ENCODE data around the gene ATG2A. TPM values are rescaled to one million over a fixed set of nuclear protein-coding genes. Genes with fewer than 3 reads are reported as not detected.

Gene ATG2A
- total RNA-seq, 4 donors from 2014 or later: 33.0 to 93.6 (median 45.8) TPM

DNA sequence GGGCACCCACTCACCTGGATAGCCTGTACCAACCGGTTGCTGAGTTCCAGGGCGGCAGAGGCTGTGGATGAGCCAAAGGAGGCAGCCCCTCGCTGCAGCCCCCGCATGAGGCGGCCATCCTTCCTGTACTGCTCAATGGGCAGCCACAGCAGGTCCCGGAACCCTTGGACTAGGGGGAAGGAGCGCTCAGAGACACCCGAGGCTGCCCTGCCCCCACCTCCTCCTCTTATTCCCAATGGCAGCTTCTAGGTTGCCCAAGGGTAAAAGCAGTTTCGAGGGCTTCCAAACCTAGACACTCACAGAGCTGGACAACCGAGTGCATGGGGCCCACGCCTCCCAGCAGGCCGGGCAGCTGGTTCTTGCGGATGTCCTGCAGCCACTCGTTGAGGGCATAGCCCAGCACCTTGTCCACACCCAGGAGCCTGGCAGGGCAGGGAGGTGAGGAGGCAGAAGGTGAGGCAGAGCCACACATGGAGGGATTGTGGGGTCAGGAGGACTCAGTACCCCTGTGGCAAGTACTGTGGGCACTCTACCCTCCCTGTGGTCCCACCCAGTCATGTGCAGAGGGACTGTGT is 20.5 kb downstream of the ATG2A start:
- Histone ChIP-seq H3K9me3 (no peaks in the 10 kb centered on the region), H3K27me3 (no peaks in the 10 kb centered on the region), H3K36me3 (peaks cover 0 to 71% (median 6%) of the 10 kb centered on the region in 3 donors), H3K4me3 (no peak overlapping the region), H3K4me1 (peaks cover 0 to 11% (median 0%) of the 10 kb centered on the region in 4 donors), H3K27ac (no peak overlapping the region)
- DNase-seq (ENCODE audit: low spot score in 2 of 2): no peak
- TF ChIP-seq EP300 (IDR thresholded peaks at IDR 0.05) (no peak), POLR2A (IDR thresholded peaks at IDR 0.05) (no peak)
- TF ChIP-seq, protein P1, sequence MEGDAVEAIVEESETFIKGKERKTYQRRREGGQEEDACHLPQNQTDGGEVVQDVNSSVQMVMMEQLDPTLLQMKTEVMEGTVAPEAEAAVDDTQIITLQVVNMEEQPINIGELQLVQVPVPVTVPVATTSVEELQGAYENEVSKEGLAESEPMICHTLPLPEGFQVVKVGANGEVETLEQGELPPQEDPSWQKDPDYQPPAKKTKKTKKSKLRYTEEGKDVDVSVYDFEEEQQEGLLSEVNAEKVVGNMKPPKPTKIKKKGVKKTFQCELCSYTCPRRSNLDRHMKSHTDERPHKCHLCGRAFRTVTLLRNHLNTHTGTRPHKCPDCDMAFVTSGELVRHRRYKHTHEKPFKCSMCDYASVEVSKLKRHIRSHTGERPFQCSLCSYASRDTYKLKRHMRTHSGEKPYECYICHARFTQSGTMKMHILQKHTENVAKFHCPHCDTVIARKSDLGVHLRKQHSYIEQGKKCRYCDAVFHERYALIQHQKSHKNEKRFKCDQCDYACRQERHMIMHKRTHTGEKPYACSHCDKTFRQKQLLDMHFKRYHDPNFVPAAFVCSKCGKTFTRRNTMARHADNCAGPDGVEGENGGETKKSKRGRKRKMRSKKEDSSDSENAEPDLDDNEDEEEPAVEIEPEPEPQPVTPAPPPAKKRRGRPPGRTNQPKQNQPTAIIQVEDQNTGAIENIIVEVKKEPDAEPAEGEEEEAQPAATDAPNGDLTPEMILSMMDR (IDR thresholded peaks at IDR 0.05): no peak
- WGBS, 2 donors: 84 to 95% methylated on average over 8 to 14 of the region's 14 CpGs

GRCh38 chr11:64894812-64895452 is 22.1 kb downstream of the ATG2A start:
- WGBS, 2 donors: 80 to 86% methylated on average over 27 to 36 of the region's 39 CpGs
- no peaks in the 10 kb centered on the region for H3K9me3 ChIP-seq
- no peak overlapping the region for H3K4me3 ChIP-seq
- no peaks in the 10 kb centered on the region for H3K27me3 ChIP-seq
- H3K27ac ChIP-seq: peak overlapping the region in 1 of 4 donors; percentile 38
- TF ChIP-seq EP300 (IDR thresholded peaks at IDR 0.05) (no peak), POLR2A (IDR thresholded peaks at IDR 0.05) (no peak)
- TF ChIP-seq, protein P1 (IDR thresholded peaks at IDR 0.05): no peak
- H3K36me3 ChIP-seq: peaks cover 0 to 55% (median 6%) of the 10 kb centered on the region in 3 donors
- DNase-seq (ENCODE audit: low spot score in 2 of 2): no peak
- H3K4me1 ChIP-seq: peaks cover 0 to 11% (median 0%) of the 10 kb centered on the region in 4 donors

DNA sequence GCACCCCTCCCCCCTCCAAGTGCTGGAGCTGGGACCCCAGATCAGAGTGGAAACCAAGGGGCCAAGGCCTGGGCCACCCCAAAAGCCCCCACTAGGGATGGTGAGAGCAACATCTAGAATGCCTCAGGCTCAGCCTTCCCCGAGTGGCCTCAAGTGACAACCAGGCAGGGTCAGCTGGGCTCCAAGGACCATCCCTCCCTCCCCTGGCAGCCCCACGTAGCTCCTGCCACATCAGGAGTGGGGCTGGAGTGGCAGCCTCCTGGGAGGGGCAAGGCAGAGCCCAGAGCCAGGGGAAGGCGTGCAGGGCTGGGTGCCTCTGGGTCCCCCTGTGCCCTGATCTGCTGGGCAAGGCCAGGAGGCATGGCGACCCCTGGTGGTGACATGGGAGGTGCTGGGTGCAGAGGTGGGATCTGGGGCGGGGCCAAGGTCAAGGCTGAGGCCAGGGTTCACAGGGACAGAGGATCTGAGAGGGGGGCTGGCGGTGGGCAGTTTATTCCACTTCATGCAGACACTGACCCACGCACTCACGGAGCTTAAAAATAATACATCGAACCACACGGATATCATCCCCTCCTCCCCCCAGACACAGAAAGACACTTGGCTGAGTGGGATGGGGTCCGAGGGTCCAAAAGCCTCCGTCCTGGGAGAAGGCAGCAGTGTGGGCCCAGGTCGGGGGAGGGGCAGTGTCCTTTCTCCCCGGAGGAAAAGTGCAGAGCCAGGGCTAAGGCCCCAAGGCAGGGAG is 22.8 kb downstream of the ATG2A start:
- 23 to 24% methylated on average over 12 to 14 of the region's 14 CpGs for whole genome bisulfite sequencing, 2 donors
- peak overlapping the region in 2 of 4 donors; percentile 38 to 74 for H3K27ac ChIP-seq

DNA sequence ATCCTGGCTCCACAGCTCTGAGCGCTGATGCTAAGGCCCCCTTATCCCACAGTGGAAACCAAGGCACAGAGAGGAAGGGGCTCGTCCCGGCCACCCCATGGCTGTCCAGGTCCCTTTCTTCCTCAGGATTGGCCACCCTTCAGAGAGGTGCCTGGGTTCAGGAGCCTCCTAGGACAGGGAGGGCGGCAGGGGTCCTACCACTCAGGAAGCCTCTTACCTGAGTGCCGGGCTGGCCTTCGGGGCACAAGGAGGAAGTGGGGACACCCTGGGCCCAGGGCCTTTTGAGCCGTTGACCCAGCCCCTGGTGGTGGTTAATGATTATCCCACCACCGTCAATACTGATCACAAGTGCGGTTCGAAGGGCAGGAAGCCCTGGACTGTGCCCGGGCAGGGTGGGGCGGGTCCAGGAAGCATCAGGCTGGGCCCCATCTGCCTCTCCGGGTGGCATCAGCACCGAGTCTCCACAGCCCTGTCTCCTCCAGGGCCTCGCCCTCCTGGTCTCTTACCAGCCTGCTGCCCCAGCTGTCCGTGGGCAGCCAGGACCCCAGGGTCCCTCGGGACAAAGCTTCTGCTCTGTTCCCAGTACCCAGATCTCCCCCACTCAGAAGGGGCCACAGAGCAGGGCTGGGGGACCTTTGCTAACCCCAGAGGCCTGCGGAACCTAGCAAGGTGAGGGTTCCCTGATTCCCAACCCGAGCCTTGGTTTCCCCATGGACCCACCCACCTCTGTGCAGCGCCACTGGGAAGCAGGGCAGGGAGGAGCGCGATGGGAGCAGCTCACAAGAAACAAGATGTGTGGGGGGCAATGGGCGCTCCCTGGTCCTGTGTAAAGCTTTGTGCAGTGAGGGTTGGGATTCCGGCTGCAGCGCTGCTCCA is 23.6 kb downstream of the ATG2A start:
- Histone ChIP-seq H3K36me3 (peaks cover 0 to 40% (median 3%) of the 10 kb centered on the region in 3 donors), H3K4me1 (peaks cover 0 to 11% (median under 1%) of the 10 kb centered on the region in 4 donors), H3K27me3 (no peaks in the 10 kb centered on the region), H3K27ac (peak overlapping the region in 2 of 4 donors; percentile 38 to 74), H3K4me3 (peak overlapping the region in 1 of 4 donors; percentile 26), H3K9me3 (no peaks in the 10 kb centered on the region)
- DNase-seq (ENCODE audit: low spot score in 2 of 2): no peak
- 70 to 81% methylated on average over 4 to 21 of the region's 25 CpGs for WGBS, 2 donors
- TF ChIP-seq, protein P1 (IDR thresholded peaks at IDR 0.05): peak in 1 of 5 experiments; percentile 16
- TF ChIP-seq POLR2A (IDR thresholded peaks at IDR 0.05): no peak

More for the DNA sequence above, 22.8 kb downstream of the ATG2A start:
- no peaks in the 10 kb centered on the region for H3K27me3 ChIP-seq
- no peaks in the 10 kb centered on the region for H3K9me3 ChIP-seq
- H3K4me3 ChIP-seq: no peak overlapping the region
- peaks cover 0 to 48% (median 6%) of the 10 kb centered on the region in 3 donors for H3K36me3 ChIP-seq
- peak; percentile 68 to 88 for DNase-seq (ENCODE audit: low spot score in 2 of 2)
- peaks cover 0 to 11% (median 0%) of the 10 kb centered on the region in 4 donors for H3K4me1 ChIP-seq
- no peak for TF ChIP-seq POLR2A (IDR thresholded peaks at IDR 0.05)
- TF ChIP-seq, protein P1 (IDR thresholded peaks at IDR 0.05): peak; percentile 84 to 96 (median 90)
- peak in 1 of 2 donors; percentile 41 for TF ChIP-seq EP300 (IDR thresholded peaks at IDR 0.05)
